ENCODE measurements around the gene UBE3C. TPM values are rescaled to one million over a fixed set of nuclear protein-coding genes. Genes with fewer than 3 reads are reported as not detected.

Gene UBE3C
- total and polyA plus RNA-seq, 2 donors (not counting 3 experiments of a cell fraction or from before 2014, with no cell fraction given) = 45.1 to 77.3 TPM

DNA sequence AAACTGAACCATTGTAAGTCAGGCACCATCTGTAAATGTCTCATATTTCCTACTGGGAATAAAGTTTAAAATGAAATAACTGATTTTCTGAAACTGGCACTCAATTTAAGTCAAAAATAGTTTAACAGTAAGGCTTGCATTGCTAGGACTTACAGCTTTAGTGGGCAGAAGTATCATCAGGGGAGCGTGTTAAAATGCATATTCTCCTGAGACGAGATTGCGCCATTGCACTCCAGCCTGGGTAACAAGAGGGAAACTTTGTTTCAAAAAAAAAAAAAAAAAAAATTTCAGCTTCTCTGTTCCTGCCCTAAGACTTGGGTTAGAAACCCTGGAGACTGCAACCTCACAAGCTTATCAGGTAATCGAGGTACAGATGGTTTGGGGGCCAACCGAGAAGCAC is 65.4 kb downstream of the UBE3C start:
- Histone ChIP-seq H3K9ac (replicated peaks; ENCODE audit: extremely low read depth, insufficient read depth, low read length) (no peak overlapping the region), H3K79me2 (ENCODE audit: control insufficient read depth, insufficient read depth, low read length) (peaks cover 2% of the 10 kb centered on the region), H2AFZ (ENCODE audit: low read depth, low read length) (no peak overlapping the region), H3K9me1 (replicated peaks; ENCODE audit: control insufficient read depth, extremely low read depth, insufficient read depth, low read length) (no peaks in the 10 kb centered on the region), H3K4me2 (ENCODE audit: insufficient read depth, low read length) (no peak overlapping the region), H3K4me3 (replicated peaks in 1 of 3; ENCODE audit: insufficient read depth in 1 of 3, low read depth in 1 of 3, low read length in 3 of 3) (no peak overlapping the region), H3K36me3 (ENCODE audit: control insufficient read depth in 2 of 2, extremely low read depth in 1 of 2, insufficient read depth in 2 of 2, low read length in 2 of 2) (peaks cover 3 to 9% of the 10 kb centered on the region in 2 experiments), H3K27ac (ENCODE audit: insufficient read depth, low read depth, low read length) (no peak overlapping the region), H3K27me3 (ENCODE audit: control insufficient read depth in 2 of 2, insufficient read depth in 2 of 2, low read length in 2 of 2) (no peaks in the 10 kb centered on the region), H3K9me3 (replicated peaks; ENCODE audit: control insufficient read depth, insufficient read depth, low read length) (no peaks in the 10 kb centered on the region), H3K4me1 (ENCODE audit: control insufficient read depth, extremely low read depth, insufficient read depth, low read length) (peaks cover 4% of the 10 kb centered on the region), H4K20me1 (replicated peaks; ENCODE audit: control insufficient read depth, extremely low read depth, insufficient read depth, low read length) (no peaks in the 10 kb centered on the region)
- TF ChIP-seq FOS (IDR thresholded peaks at IDR 0.05; ENCODE audit: borderline replicate concordance, insufficient read depth, low read length) (no peak), JUN (IDR thresholded peaks at IDR 0.05; ENCODE audit: borderline replicate concordance, insufficient read depth, insufficient read length, low read depth) (no peak), EZH2 (IDR thresholded peaks at IDR 0.05; ENCODE audit: borderline replicate concordance, low read depth, low read length, severe bottlenecking) (no peak), POLR2AphosphoS5 (IDR thresholded peaks at IDR 0.05; ENCODE audit: insufficient read depth, low read depth, low read length) (no peak), GATA2 (IDR thresholded peaks at IDR 0.05; ENCODE audit: insufficient read depth, insufficient read length, low read depth, low read length) (no peak)
- TF ChIP-seq, protein P1, sequence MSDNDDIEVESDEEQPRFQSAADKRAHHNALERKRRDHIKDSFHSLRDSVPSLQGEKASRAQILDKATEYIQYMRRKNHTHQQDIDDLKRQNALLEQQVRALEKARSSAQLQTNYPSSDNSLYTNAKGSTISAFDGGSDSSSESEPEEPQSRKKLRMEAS (IDR thresholded peaks at IDR 0.05; ENCODE audit: insufficient read depth, insufficient read length) = no peak
- ChIA-PET CTCF (no interaction called here), POLR2A (no interaction called here)
- DNase-seq (ENCODE audit: low read depth, low spot score) (no peak), FAIRE-seq (no peak)
- intact Hi-C loops (cut with micrococcal nuclease) (no loop called here), dilution Hi-C loops (cut with MboI; ENCODE audit: extremely low pct_ligation_motif_present, low sequenced_read_pairs) (no loop called here)
- no TSS peak for BruUV-seq (replicated peaks)

DNA sequence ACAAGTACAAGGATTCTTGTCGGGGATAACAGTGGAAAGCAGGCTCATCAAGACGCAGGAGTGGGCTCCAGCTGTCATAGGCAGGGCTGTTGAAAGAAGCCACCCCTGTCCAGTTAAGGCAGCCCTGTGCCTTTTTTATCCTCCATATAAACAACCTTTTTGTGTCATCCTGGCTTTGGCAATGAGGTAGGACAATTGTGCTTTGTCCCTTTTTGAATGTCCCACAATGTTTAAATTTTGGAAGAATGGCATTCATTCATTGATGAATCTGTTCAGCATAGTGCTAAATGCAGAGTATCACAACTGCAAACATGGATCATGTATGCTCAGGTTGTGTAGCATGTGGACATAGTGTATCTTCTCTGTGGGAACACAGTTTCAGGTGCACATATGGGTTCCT is 66.7 kb downstream of the UBE3C start:
- POLR2A ChIA-PET = no interaction called here
- no TSS peak for BruUV-seq (replicated peaks)

More for the DNA sequence above, 66.7 kb downstream of the UBE3C start:
- intact Hi-C loops (cut with micrococcal nuclease) (no loop called here), dilution Hi-C loops (cut with MboI; ENCODE audit: extremely low pct_ligation_motif_present, low sequenced_read_pairs) (no loop called here)
- FAIRE-seq (no peak), DNase-seq (ENCODE audit: low read depth, low spot score) (no peak)
- Histone ChIP-seq H3K36me3 (ENCODE audit: control insufficient read depth in 2 of 2, extremely low read depth in 1 of 2, insufficient read depth in 2 of 2, low read length in 2 of 2) (peaks cover 3 to 11% of the 10 kb centered on the region in 2 experiments), H3K9me1 (replicated peaks; ENCODE audit: control insufficient read depth, extremely low read depth, insufficient read depth, low read length) (no peaks in the 10 kb centered on the region), H3K9me3 (replicated peaks; ENCODE audit: control insufficient read depth, insufficient read depth, low read length) (no peaks in the 10 kb centered on the region), H3K9ac (replicated peaks; ENCODE audit: extremely low read depth, insufficient read depth, low read length) (no peak overlapping the region), H4K20me1 (replicated peaks; ENCODE audit: control insufficient read depth, extremely low read depth, insufficient read depth, low read length) (no peaks in the 10 kb centered on the region), H3K4me1 (ENCODE audit: control insufficient read depth, extremely low read depth, insufficient read depth, low read length) (no peaks in the 10 kb centered on the region), H3K27ac (ENCODE audit: insufficient read depth, low read depth, low read length) (no peak overlapping the region), H3K79me2 (ENCODE audit: control insufficient read depth, insufficient read depth, low read length) (peaks cover 2% of the 10 kb centered on the region), H3K4me3 (replicated peaks in 1 of 3; ENCODE audit: insufficient read depth in 1 of 3, low read depth in 1 of 3, low read length in 3 of 3) (no peak overlapping the region), H3K4me2 (ENCODE audit: insufficient read depth, low read length) (no peak overlapping the region), H2AFZ (ENCODE audit: low read depth, low read length) (no peak overlapping the region), H3K27me3 (ENCODE audit: control insufficient read depth in 2 of 2, insufficient read depth in 2 of 2, low read length in 2 of 2) (no peaks in the 10 kb centered on the region)
- CTCF ChIA-PET = no interaction called here
- TF ChIP-seq, protein P1 (IDR thresholded peaks at IDR 0.05; ENCODE audit: insufficient read depth, insufficient read length) = no peak
- TF ChIP-seq POLR2A (IDR thresholded peaks at IDR 0.05; ENCODE audit: low read depth, low read length) = no peak
- TF ChIP-seq FOS (IDR thresholded peaks at IDR 0.05; ENCODE audit: borderline replicate concordance, insufficient read depth, low read length) = no peak
- no peak for TF ChIP-seq JUN (IDR thresholded peaks at IDR 0.05; ENCODE audit: borderline replicate concordance, insufficient read depth, insufficient read length, low read depth)
- TF ChIP-seq MYC (IDR thresholded peaks at IDR 0.05; ENCODE audit: low read depth, low read length) = no peak

All from endothelial cell of umbilical vein (primary cell).